Breast epithelium (tissue), 3 donors: ENCODE measurements around the gene WNT4.

Experiments
- POLR2A ChIP-seq: fragments of 450-650 bp; IDR thresholded peaks from one replicate; pipeline ENCODE4 v1.6.1; 2016; ENCODE audit warnings: antibody characterized with exemption, mild to moderate bottlenecking, moderate library complexity
- POLR2AphosphoS5 ChIP-seq, 3 donors: sonication (generic); formaldehyde crosslinking; IDR thresholded peaks; one replicate each; pipeline ENCODE4 v1.6.1; 2017; ENCODE audit warnings: antibody characterized with exemption in 3 of 3

GRCh38 chr1:22133931-22134324 lies 9.0 kb downstream of the WNT4 start:
- TF ChIP-seq POLR2AphosphoS5 (IDR thresholded peaks at IDR 0.05): no peak
- TF ChIP-seq POLR2A: no peak
